ENCODE results near the gene LIMS2.

The LIMS2 gene

DNA sequence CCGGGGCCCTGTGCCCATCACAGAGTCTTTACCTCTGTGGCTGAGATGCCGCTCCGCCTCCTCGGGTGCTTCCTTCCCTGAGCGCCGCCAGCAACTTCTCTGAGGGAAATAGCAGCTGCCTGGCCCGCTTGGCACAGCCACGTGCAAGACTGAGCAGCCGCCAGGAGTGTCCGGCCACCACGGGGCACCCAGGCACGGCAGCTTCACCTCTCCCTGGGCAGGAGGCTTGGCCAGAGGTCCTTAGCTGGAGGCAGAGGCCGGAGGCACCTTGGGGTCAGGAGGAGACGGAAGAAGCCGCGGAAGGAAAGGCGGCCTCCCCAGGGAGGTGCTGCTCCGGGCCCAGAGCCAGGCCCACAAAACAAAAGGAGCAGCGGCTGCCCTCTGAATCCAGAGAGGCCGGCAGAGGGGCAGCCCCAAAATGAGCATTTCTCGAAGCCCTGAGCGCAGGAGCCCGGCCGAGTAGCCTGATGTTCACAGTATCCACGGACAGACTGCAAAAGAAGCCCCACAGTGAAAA lies 6.0 kb upstream of the LIMS2 start:
- no peak for ATAC-seq
- TF ChIP-seq BACH2 (CRISPR knock-in tag; IDR thresholded peaks at IDR 0.05; ENCODE audit: borderline replicate concordance) (no peak), PPARA (CRISPR knock-in tag; IDR thresholded peaks at IDR 0.05; ENCODE audit: borderline replicate concordance) (no peak), GLIS3 (CRISPR knock-in tag; IDR thresholded peaks at IDR 0.05) (no peak), CSDC2 (CRISPR knock-in tag; IDR thresholded peaks at IDR 0.05) (no peak), OSR1 (CRISPR knock-in tag; IDR thresholded peaks at IDR 0.05) (no peak), TCF4 (CRISPR knock-in tag; IDR thresholded peaks at IDR 0.05; ENCODE audit: borderline replicate concordance) (no peak), ZFP3 (CRISPR knock-in tag; IDR thresholded peaks at IDR 0.05) (no peak), SNAI2 (CRISPR knock-in tag; IDR thresholded peaks at IDR 0.05) (no peak), ISL1 (CRISPR knock-in tag; IDR thresholded peaks at IDR 0.05) (no peak), RARB (CRISPR knock-in tag; IDR thresholded peaks at IDR 0.05) (no peak)
- TF ChIP-seq, protein P1, sequence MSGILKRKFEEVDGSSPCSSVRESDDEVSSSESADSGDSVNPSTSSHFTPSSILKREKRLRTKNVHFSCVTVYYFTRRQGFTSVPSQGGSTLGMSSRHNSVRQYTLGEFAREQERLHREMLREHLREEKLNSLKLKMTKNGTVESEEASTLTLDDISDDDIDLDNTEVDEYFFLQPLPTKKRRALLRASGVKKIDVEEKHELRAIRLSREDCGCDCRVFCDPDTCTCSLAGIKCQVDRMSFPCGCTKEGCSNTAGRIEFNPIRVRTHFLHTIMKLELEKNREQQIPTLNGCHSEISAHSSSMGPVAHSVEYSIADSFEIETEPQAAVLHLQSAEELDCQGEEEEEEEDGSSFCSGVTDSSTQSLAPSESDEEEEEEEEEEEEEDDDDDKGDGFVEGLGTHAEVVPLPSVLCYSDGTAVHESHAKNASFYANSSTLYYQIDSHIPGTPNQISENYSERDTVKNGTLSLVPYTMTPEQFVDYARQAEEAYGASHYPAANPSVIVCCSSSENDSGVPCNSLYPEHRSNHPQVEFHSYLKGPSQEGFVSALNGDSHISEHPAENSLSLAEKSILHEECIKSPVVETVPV (CRISPR knock-in tag; IDR thresholded peaks at IDR 0.05): no peak
- TF ChIP-seq, protein P2, sequence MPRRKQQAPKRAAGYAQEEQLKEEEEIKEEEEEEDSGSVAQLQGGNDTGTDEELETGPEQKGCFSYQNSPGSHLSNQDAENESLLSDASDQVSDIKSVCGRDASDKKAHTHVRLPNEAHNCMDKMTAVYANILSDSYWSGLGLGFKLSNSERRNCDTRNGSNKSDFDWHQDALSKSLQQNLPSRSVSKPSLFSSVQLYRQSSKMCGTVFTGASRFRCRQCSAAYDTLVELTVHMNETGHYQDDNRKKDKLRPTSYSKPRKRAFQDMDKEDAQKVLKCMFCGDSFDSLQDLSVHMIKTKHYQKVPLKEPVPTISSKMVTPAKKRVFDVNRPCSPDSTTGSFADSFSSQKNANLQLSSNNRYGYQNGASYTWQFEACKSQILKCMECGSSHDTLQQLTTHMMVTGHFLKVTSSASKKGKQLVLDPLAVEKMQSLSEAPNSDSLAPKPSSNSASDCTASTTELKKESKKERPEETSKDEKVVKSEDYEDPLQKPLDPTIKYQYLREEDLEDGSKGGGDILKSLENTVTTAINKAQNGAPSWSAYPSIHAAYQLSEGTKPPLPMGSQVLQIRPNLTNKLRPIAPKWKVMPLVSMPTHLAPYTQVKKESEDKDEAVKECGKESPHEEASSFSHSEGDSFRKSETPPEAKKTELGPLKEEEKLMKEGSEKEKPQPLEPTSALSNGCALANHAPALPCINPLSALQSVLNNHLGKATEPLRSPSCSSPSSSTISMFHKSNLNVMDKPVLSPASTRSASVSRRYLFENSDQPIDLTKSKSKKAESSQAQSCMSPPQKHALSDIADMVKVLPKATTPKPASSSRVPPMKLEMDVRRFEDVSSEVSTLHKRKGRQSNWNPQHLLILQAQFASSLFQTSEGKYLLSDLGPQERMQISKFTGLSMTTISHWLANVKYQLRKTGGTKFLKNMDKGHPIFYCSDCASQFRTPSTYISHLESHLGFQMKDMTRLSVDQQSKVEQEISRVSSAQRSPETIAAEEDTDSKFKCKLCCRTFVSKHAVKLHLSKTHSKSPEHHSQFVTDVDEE (CRISPR knock-in tag; IDR thresholded peaks at IDR 0.05): no peak

DNA sequence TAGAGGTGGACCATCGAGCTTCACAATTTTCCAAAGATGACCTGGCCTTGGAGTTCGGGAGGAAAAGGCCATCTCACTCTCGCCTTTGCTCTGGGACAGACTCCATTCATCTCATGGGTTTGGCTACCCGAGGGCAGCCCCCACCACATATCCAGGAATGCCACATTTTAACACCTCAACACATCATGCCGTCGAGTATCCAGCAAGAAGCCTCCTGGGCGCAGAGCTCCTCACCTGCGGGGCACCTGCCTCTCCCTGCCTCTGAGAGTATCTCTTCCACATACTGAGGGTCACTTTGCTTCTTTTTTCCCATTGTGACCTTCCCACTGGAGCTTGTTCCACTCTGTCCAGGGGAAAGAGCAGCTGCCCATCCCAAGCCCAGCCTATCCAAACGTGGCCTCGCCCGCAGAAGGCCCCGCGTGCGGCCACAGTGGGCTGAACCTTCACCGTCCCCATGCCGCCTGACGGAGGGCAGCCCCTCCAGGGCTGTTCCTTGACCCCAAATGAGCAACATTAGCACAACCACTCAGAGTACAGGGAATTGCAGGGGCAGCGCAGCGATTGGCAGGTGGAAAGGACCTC lies 5.5 kb upstream of the LIMS2 start:
- ATAC-seq: no peak
- TF ChIP-seq ESRRG (CRISPR knock-in tag; IDR thresholded peaks at IDR 0.05) (no peak), ISL1 (CRISPR knock-in tag; IDR thresholded peaks at IDR 0.05) (no peak), PPARA (CRISPR knock-in tag; IDR thresholded peaks at IDR 0.05; ENCODE audit: borderline replicate concordance) (no peak)

DNA sequence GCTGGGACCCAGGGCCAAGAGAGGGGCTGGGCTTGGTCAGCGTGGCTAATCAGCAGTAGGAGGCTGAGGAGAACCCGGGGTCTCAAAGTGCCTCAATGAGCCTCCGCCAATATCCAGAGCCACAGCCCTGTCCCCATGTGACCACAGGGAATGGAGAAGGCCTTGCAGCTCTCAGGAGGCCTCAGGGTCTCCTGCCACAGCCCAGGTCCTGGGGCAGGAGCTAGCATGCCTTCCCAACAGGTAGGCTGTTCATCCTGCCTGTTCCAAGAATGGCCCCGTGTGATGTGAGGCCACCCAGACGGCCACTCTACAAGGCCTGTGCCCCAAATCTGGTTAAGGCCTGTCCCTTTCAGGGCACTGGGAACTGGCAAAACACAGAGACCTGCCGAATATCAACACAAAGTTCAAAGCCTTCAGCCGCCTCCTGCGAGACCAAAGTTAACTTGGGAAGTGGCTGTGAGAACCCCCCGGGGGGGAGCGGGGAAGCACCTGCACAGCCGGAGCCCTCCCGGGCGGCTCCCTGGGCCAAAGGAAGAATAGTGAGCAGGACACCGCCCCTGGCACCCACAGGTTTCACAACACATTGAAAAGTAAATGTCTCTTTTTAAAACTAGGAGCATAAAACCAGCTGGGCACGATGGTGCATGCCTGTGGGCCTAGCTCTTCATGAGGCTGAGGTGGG lies 4.5 kb upstream of the LIMS2 start:
- TF ChIP-seq ZC3H10 (CRISPR knock-in tag; IDR thresholded peaks at IDR 0.05) (no peak), ISL1 (CRISPR knock-in tag; IDR thresholded peaks at IDR 0.05) (no peak), ESRRG (CRISPR knock-in tag; IDR thresholded peaks at IDR 0.05) (no peak), ZNF8 (CRISPR knock-in tag; IDR thresholded peaks at IDR 0.05) (no peak), ZNF565 (CRISPR knock-in tag; conservative IDR thresholded peaks at IDR 0.05; ENCODE audit: low read depth) (no peak), OSR1 (CRISPR knock-in tag; IDR thresholded peaks at IDR 0.05) (no peak), CSDC2 (CRISPR knock-in tag; IDR thresholded peaks at IDR 0.05) (no peak)
- TF ChIP-seq, protein P1 (CRISPR knock-in tag; IDR thresholded peaks at IDR 0.05): no peak
- TF ChIP-seq, protein P3, sequence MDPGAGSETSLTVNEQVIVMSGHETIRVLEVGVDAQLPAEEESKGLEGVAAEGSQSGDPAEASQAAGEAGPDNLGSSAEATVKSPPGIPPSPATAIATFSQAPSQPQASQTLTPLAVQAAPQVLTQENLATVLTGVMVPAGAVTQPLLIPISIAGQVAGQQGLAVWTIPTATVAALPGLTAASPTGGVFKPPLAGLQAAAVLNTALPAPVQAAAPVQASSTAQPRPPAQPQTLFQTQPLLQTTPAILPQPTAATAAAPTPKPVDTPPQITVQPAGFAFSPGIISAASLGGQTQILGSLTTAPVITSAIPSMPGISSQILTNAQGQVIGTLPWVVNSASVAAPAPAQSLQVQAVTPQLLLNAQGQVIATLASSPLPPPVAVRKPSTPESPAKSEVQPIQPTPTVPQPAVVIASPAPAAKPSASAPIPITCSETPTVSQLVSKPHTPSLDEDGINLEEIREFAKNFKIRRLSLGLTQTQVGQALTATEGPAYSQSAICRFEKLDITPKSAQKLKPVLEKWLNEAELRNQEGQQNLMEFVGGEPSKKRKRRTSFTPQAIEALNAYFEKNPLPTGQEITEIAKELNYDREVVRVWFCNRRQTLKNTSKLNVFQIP (CRISPR knock-in tag; IDR thresholded peaks at IDR 0.05; ENCODE audit: borderline replicate concordance, low read depth): no peak
- TF ChIP-seq, protein P4, sequence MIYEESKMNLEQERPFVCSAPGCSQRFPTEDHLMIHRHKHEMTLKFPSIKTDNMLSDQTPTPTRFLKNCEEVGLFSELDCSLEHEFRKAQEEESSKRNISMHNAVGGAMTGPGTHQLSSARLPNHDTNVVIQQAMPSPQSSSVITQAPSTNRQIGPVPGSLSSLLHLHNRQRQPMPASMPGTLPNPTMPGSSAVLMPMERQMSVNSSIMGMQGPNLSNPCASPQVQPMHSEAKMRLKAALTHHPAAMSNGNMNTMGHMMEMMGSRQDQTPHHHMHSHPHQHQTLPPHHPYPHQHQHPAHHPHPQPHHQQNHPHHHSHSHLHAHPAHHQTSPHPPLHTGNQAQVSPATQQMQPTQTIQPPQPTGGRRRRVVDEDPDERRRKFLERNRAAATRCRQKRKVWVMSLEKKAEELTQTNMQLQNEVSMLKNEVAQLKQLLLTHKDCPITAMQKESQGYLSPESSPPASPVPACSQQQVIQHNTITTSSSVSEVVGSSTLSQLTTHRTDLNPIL (CRISPR knock-in tag; IDR thresholded peaks at IDR 0.05; ENCODE audit: low read depth): no peak
- TF ChIP-seq, protein P2 (CRISPR knock-in tag; IDR thresholded peaks at IDR 0.05): no peak
- ATAC-seq: no peak
